K562 (cell line): ENCODE results near the gene SRGAP3. TPM values are rescaled to one million over a fixed set of nuclear protein-coding genes. Genes with fewer than 3 reads are reported as not detected.

Experiments
- BRCA1 ChIP-seq, 2 experiments: fragments of 450-650 bp in 1 of 2; sonication (generic) in 1 of 2; formaldehyde crosslinking in 1 of 2; IDR thresholded peaks; 2 replicates each; pipeline versions ENCODE4 v1.5.0 to v1.6.1; 2017 to 2020; ENCODE audit warnings: mild to moderate bottlenecking in 1 of 2, missing genetic modification reagents in 1 of 2
- CBFA2T2 ChIP-seq: fragments of 450-650 bp; conservative IDR thresholded peaks from 2 replicates; pipeline ENCODE4 v1.6.1; 2017; ENCODE audit warnings: mild to moderate bottlenecking
- CHCHD3 ChIP-seq: fragments of 250-450 bp; sonication (Bioruptor Pico); IDR thresholded peaks from 2 replicates; pipeline ENCODE4 v2.1.2; 2022; ENCODE audit warnings: mild to moderate bottlenecking
- FOSL1 ChIP-seq: fragments of 200-800 bp; sonication (Bioruptor generic); conservative IDR thresholded peaks from 2 replicates; pipeline ENCODE4 v1.6.1; 2016; ENCODE audit warnings: missing genetic modification characterization, missing compliant biosample characterization
- KLF6 ChIP-seq: fragments of 250-450 bp; sonication (Bioruptor Pico); IDR thresholded peaks from 2 replicates; pipeline ENCODE4 v1.4.0; 2020; ENCODE audit warnings: mild to moderate bottlenecking, moderate library complexity, borderline replicate concordance
- MED1 ChIP-seq: sonication (generic); formaldehyde crosslinking; IDR thresholded peaks from 2 replicates; pipeline ENCODE4 v1.8.1; 2023; ENCODE audit warnings: missing genetic modification reagents, borderline replicate concordance
- NEUROD1 ChIP-seq: fragments of 150-350 bp; IDR thresholded peaks from 2 replicates; pipeline ENCODE4 v1.6.1; 2014; ENCODE audit warnings: borderline replicate concordance, low read length, low read depth; ENCODE audit not compliant: partially characterized antibody
- NR2C1 ChIP-seq, 2 experiments: fragments of 450-650 bp; IDR thresholded peaks; 2 replicates each; pipeline ENCODE4 v1.6.1; 2017; ENCODE audit warnings: mild to moderate bottlenecking in 2 of 2, antibody characterized with exemption in 1 of 2, inconsistent platforms in 1 of 2, missing compliant biosample characterization in 1 of 2, missing genetic modification characterization in 1 of 2
- POLR2AphosphoS2 ChIP-seq: IDR thresholded peaks from 2 replicates; pipeline ENCODE4 v1.6.1; 2012; ENCODE audit warnings: low read length, improper control_type of control experiment
- POLR2AphosphoS5 ChIP-seq: IDR thresholded peaks from 2 replicates; pipeline ENCODE4 v1.6.1; 2011; ENCODE audit warnings: mild to moderate bottlenecking, low read depth, low read length, moderate library complexity; ENCODE audit not compliant: control insufficient read depth, insufficient read depth
- SLC30A9 ChIP-seq: fragments of 250-450 bp; sonication (Bioruptor Pico); IDR thresholded peaks from 2 replicates; pipeline ENCODE4 v1.8.0; 2022; ENCODE audit warnings: mild to moderate bottlenecking, moderate library complexity
- SPI1 ChIP-seq: IDR thresholded peaks from 2 replicates; pipeline ENCODE4 v1.6.1; 2011; ENCODE audit warnings: low read depth, low read length, control low read depth, borderline replicate concordance
- TRIM28 ChIP-seq: fragments of 450-650 bp; IDR thresholded peaks from 2 replicates; pipeline ENCODE4 v1.6.1; 2017
- USF2 ChIP-seq: sonication (generic); formaldehyde crosslinking; IDR thresholded peaks from 2 replicates; pipeline ENCODE4 v1.5.0; 2020; ENCODE audit warnings: missing genetic modification reagents
- XRCC5 ChIP-seq: fragments of 200-400 bp; formaldehyde crosslinking; IDR thresholded peaks from 2 replicates; pipeline ENCODE4 v1.6.1; 2017; ENCODE audit warnings: low read depth, mild to moderate bottlenecking, low read length
- ZBTB2 ChIP-seq: fragments of 450-650 bp; IDR thresholded peaks from 2 replicates; pipeline ENCODE4 v1.6.1; 2016; ENCODE audit warnings: antibody characterized with exemption
- ZNF133 ChIP-seq: fragments of 250-450 bp; sonication (Bioruptor Pico); IDR thresholded peaks from 2 replicates; pipeline ENCODE4 v1.4.0; 2020; ENCODE audit warnings: mild to moderate bottlenecking
- ZNF217 ChIP-seq: sonication (generic); formaldehyde crosslinking; IDR thresholded peaks from 2 replicates; pipeline ENCODE4 v1.8.0; 2022; ENCODE audit warnings: mild to moderate bottlenecking, missing genetic modification reagents
- polyA plus RNA-seq, 8 experiments: library from polyadenylated mRNA; depleted of rRNA in 4 of 8; stranded (reverse) in 5 of 8; unstranded in 3 of 8; fragments of >200 nt; fragmentation: Nextera tagmentation in 2 of 8; fragmentation: Illumina TruSeq in 1 of 8; extraction: Ambion mirVana in 2 of 8; extraction: Trizol in 1 of 8; gene quantifications; 2 replicates each; pipeline versions ENCODE4 v1.2.1 to v1.2.3, GENCODE V29; 2011 to 2014; ENCODE audit warnings: inconsistent platforms in 1 of 8, missing spikeins in 1 of 8
- total RNA-seq, 7 experiments: library from RNA; depleted of rRNA in 6 of 7; stranded (reverse); fragments of >200 nt in 6 of 7; fragmentation: Illumina TruSeq in 2 of 7; extraction: Trizol in 2 of 7; gene quantifications; 2 replicates each; pipeline versions ENCODE4 v1.2.1 to v1.2.3, GENCODE V29; 2011 to 2021; ENCODE audit warnings: low replicate concordance in 1 of 7
- TF ChIP-seq, protein P1 (sequence below): sonication (generic); formaldehyde crosslinking; IDR thresholded peaks from 2 replicates; pipeline ENCODE4 v1.8.0; 2022; ENCODE audit warnings: missing genetic modification reagents, mild to moderate bottlenecking, moderate library complexity, borderline replicate concordance
- TF ChIP-seq, protein P2 (sequence below): sonication (generic); formaldehyde crosslinking; IDR thresholded peaks from 2 replicates; pipeline ENCODE4 v1.8.0; 2022; ENCODE audit warnings: mild to moderate bottlenecking, missing genetic modification reagents

Gene SRGAP3
- total and polyA plus RNA-seq, 9 of the 15 experiments (the other 6 are each of a cell fraction or from before 2014, with no cell fraction given) = 0.11 to 0.85 (median 0.35) TPM; not detected in 2

DNA sequence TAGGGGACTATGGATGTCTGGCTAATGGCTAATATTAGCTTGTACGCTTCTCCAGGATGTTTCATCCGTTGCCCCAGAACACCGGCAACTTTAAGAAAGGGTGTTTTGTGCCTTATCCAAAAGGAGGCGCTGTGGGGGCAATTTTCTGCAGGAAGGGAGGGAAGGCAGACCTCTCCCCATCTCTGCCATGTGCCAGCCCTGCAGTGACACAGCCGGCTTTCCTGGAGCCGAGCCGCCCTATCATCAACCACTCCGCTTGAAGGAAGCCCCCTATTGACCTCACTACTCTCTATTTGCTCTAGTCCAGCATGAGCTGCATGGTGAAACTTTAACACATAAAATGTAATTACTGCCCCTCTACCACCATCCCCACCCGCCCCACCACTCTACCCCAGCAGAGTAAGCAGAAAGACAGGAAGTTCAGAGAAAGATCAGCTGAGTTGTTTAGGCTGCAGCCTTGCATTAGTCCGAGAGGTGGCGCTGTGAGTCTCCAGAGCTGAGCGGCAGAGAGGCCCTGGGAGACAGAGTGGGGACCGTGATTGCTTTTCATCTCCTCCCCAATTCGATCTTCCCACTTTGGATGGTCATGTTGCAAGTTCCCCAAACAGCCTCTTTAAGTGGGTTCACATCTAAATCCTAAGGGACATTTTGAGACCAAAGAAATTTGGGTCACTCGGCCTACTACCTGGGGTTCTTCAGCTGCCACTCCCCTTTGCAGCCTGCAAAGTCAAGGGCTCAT lies 261.6 kb downstream of the SRGAP3 start (continued):
- TF ChIP-seq CHCHD3 (CRISPR knock-in tag) (no peak), ZNF133 (CRISPR knock-in tag) (no peak), NR2C1 (IDR thresholded peaks at IDR 0.05) (no peak), NR2C1 (tag; IDR thresholded peaks at IDR 0.05) (no peak), KLF6 (no peak), NEUROD1 (no peak), CBFA2T2 (no peak), ZNF217 (CRISPR knock-in tag) (no peak), XRCC5 (peak; percentile 65; the same call in 1 of the 2 replicates), USF2 (CRISPR knock-in tag) (no peak), TRIM28 (no peak), SLC30A9 (CRISPR knock-in tag) (no peak), POLR2AphosphoS5 (no peak), SPI1 (0 out of 2 replicates have a peak, but pooled peaks have one; percentile 41), BRCA1 (IDR thresholded peaks at IDR 0.05) (no peak), BRCA1 (CRISPR knock-in tag; IDR thresholded peaks at IDR 0.05) (no peak), ZBTB2 (no peak), POLR2AphosphoS2 (no peak), FOSL1 (no peak), MED1 (no peak)
- TF ChIP-seq, protein P1, sequence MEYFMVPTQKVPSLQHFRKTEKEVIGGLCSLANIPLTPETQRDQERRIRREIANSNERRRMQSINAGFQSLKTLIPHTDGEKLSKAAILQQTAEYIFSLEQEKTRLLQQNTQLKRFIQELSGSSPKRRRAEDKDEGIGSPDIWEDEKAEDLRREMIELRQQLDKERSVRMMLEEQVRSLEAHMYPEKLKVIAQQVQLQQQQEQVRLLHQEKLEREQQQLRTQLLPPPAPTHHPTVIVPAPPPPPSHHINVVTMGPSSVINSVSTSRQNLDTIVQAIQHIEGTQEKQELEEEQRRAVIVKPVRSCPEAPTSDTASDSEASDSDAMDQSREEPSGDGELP (CRISPR knock-in tag) = peak; percentile 78; the same call in 1 of the 2 replicates
- TF ChIP-seq, protein P2, sequence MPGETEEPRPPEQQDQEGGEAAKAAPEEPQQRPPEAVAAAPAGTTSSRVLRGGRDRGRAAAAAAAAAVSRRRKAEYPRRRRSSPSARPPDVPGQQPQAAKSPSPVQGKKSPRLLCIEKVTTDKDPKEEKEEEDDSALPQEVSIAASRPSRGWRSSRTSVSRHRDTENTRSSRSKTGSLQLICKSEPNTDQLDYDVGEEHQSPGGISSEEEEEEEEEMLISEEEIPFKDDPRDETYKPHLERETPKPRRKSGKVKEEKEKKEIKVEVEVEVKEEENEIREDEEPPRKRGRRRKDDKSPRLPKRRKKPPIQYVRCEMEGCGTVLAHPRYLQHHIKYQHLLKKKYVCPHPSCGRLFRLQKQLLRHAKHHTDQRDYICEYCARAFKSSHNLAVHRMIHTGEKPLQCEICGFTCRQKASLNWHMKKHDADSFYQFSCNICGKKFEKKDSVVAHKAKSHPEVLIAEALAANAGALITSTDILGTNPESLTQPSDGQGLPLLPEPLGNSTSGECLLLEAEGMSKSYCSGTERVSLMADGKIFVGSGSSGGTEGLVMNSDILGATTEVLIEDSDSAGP (CRISPR knock-in tag) = no peak
